Measurements from ENCODE around the gene PRR5L. TPM values are rescaled to one million over a fixed set of nuclear protein-coding genes. Genes with fewer than 3 reads are reported as not detected.

The PRR5L gene
- polyA plus RNA-seq, 1 donor (not counting 4 experiments of a cell fraction or from before 2014, with no cell fraction given): 20.1 TPM

GRCh38 chr11:36499315-36499714 lies 203.2 kb downstream of the PRR5L start:
- dilution Hi-C loops (cut with MboI; ENCODE audit: extremely low pct_ligation_motif_present, low sequenced_read_pairs): no loop called here
- no peak overlapping the region for H3K27ac ChIP-seq (ENCODE audit: control insufficient read depth, insufficient read depth, low read length)
- no peak for TF ChIP-seq EZH2 (IDR thresholded peaks at IDR 0.05; ENCODE audit: low read length)
- TF ChIP-seq CTCF (optimal IDR thresholded peaks at IDR 0.05 in 1 of 3, IDR thresholded peaks at IDR 0.05 in 1 of 3, conservative IDR thresholded peaks at IDR 0.05 in 1 of 3; ENCODE audit: extremely low read depth in 1 of 3, insufficient read depth in 2 of 3, low read length in 3 of 3): no peak
- H3K9ac ChIP-seq (ENCODE audit: control insufficient read depth, extremely low read depth, insufficient read depth, low read length): no peak overlapping the region
- no peaks in the 10 kb centered on the region for H3K9me1 ChIP-seq (ENCODE audit: control insufficient read depth, extremely low read depth, insufficient read depth, low read length)
- no peak overlapping the region for H2AFZ ChIP-seq (ENCODE audit: control insufficient read depth, low read length)
- H3K4me1 ChIP-seq (ENCODE audit: control insufficient read depth, extremely low read depth, insufficient read depth, low read length): peaks cover 18% of the 10 kb centered on the region
- no peak for DNase-seq (ENCODE audit: low read depth, low spot score)
- H3K27me3 ChIP-seq (ENCODE audit: control insufficient read depth, extremely low read depth, insufficient read depth, low read length): no peaks in the 10 kb centered on the region
- peaks cover 35% of the 10 kb centered on the region for H3K79me2 ChIP-seq (ENCODE audit: control insufficient read depth, insufficient read depth, low read length)
- no peak overlapping the region for H3K4me3 ChIP-seq (ENCODE audit: control insufficient read depth in 2 of 3, extremely low read depth in 1 of 3, insufficient read depth in 2 of 3, low read depth in 1 of 3, low read length in 3 of 3)
- peaks cover 4 to 11% of the 10 kb centered on the region in 2 experiments for H3K36me3 ChIP-seq (ENCODE audit: control insufficient read depth in 2 of 2, extremely low read depth in 1 of 2, insufficient read depth in 2 of 2, low read length in 2 of 2)
- H4K20me1 ChIP-seq (ENCODE audit: control insufficient read depth, extremely low read depth, insufficient read depth, low read length): no peaks in the 10 kb centered on the region
- H3K4me2 ChIP-seq (ENCODE audit: control insufficient read depth, extremely low read depth, insufficient read depth, low read depth, low read length): no peak overlapping the region
- no peak for FAIRE-seq
- H3K9me3 ChIP-seq (ENCODE audit: control insufficient read depth, low read depth, low read length): no peaks in the 10 kb centered on the region

- no peaks in the 10 kb centered on the region for H3K9me3 ChIP-seq (ENCODE audit: control insufficient read depth, low read depth, low read length)
- peaks cover 45% of the 10 kb centered on the region for H3K79me2 ChIP-seq (ENCODE audit: control insufficient read depth, insufficient read depth, low read length)
- H3K9me1 ChIP-seq (ENCODE audit: control insufficient read depth, extremely low read depth, insufficient read depth, low read length): no peaks in the 10 kb centered on the region
- peak; percentile 83 for FAIRE-seq
- no peaks in the 10 kb centered on the region for H4K20me1 ChIP-seq (ENCODE audit: control insufficient read depth, extremely low read depth, insufficient read depth, low read length)
- DNase-seq (ENCODE audit: low read depth, low spot score): peak; percentile 26
- H3K4me2 ChIP-seq (ENCODE audit: control insufficient read depth, extremely low read depth, insufficient read depth, low read depth, low read length): peak overlapping the region; percentile 60
- H3K9ac ChIP-seq (ENCODE audit: control insufficient read depth, extremely low read depth, insufficient read depth, low read length): no peak overlapping the region
- TF ChIP-seq EZH2 (IDR thresholded peaks at IDR 0.05; ENCODE audit: low read length) (no peak), CTCF (optimal IDR thresholded peaks at IDR 0.05 in 1 of 3, IDR thresholded peaks at IDR 0.05 in 1 of 3, conservative IDR thresholded peaks at IDR 0.05 in 1 of 3; ENCODE audit: extremely low read depth in 1 of 3, insufficient read depth in 2 of 3, low read length in 3 of 3) (no peak)
- H3K36me3 ChIP-seq (ENCODE audit: control insufficient read depth in 2 of 2, extremely low read depth in 1 of 2, insufficient read depth in 2 of 2, low read length in 2 of 2): peaks cover 4 to 10% of the 10 kb centered on the region in 2 experiments
- H3K27ac ChIP-seq (ENCODE audit: control insufficient read depth, insufficient read depth, low read length): peak overlapping the region; percentile 45
- dilution Hi-C loops (cut with MboI; ENCODE audit: extremely low pct_ligation_motif_present, low sequenced_read_pairs): no loop called here
- H2AFZ ChIP-seq (ENCODE audit: control insufficient read depth, low read length): no peak overlapping the region
- peaks cover 18% of the 10 kb centered on the region for H3K4me1 ChIP-seq (ENCODE audit: control insufficient read depth, extremely low read depth, insufficient read depth, low read length)
- H3K4me3 ChIP-seq (ENCODE audit: control insufficient read depth in 2 of 3, extremely low read depth in 1 of 3, insufficient read depth in 2 of 3, low read depth in 1 of 3, low read length in 3 of 3): no peak overlapping the region
- no peaks in the 10 kb centered on the region for H3K27me3 ChIP-seq (ENCODE audit: control insufficient read depth, extremely low read depth, insufficient read depth, low read length)
These were observed 204.2 kb downstream of the PRR5L start for GRCh38 chr11:36500315-36500721.
